ENCODE measurements around the gene RFX2. TPM values are rescaled to one million over a fixed set of nuclear protein-coding genes. Genes with fewer than 3 reads are reported as not detected.

Gene RFX2
- total RNA-seq, 1 experiment from 2014 or later: 4.6 TPM

DNA sequence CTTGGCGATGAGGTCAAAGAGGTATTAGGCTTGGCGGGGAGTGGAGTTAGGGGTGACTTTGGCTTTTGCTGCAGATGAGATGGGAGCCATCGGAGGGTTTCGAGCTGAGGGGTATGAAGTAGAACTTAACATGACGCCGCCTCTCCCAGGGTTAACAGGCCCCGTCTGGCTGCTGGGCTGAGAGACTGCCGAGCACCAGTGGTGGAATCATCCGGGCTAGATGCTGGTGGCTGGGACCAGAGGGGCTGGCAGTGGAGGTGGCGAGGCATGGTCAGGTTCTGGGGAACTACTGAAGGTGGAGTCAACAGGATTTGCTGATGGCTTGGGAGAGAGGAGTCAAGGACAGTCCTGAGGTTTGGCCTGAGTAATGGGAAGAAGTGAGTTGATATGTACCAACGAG is 4.9 kb downstream of the RFX2 start:
- Mint-ChIP-seq H3K27me3 (ENCODE audit: low read depth) (peaks cover 46% of the 10 kb centered on the region), H3K36me3 (no peaks in the 10 kb centered on the region), H3K4me1 (peaks cover 18% of the 10 kb centered on the region), H3K4me3 (no peak overlapping the region), H3K9me3 (no peaks in the 10 kb centered on the region), H3K27ac (no peak overlapping the region)
- DNase-seq (ENCODE audit: low spot score) (no peak), ATAC-seq (no peak)
- no peak for TF ChIP-seq NFATC4 (CRISPR knock-in tag; IDR thresholded peaks at IDR 0.05)
- no peak for TF ChIP-seq USF1 (CRISPR knock-in tag; IDR thresholded peaks at IDR 0.05)
- no peak for TF ChIP-seq MAX (CRISPR knock-in tag; IDR thresholded peaks at IDR 0.05)
- TF ChIP-seq TCF7 (CRISPR knock-in tag; IDR thresholded peaks at IDR 0.05; ENCODE audit: low read depth): no peak
- no peak for TF ChIP-seq TEAD4 (CRISPR knock-in tag; IDR thresholded peaks at IDR 0.05)
- TF ChIP-seq, protein P1, sequence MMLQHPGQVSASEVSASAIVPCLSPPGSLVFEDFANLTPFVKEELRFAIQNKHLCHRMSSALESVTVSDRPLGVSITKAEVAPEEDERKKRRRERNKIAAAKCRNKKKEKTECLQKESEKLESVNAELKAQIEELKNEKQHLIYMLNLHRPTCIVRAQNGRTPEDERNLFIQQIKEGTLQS (CRISPR knock-in tag; conservative IDR thresholded peaks at IDR 0.05): no peak
- TF ChIP-seq SOX15 (CRISPR knock-in tag; IDR thresholded peaks at IDR 0.05): no peak
- no peak for TF ChIP-seq NFE2L1 (CRISPR knock-in tag; IDR thresholded peaks at IDR 0.05)
- TF ChIP-seq ZNF532 (CRISPR knock-in tag; IDR thresholded peaks at IDR 0.05; ENCODE audit: borderline replicate concordance): no peak
- no peak for TF ChIP-seq TP53 (CRISPR knock-in tag; IDR thresholded peaks at IDR 0.05)
- TF ChIP-seq GRHL2 (CRISPR knock-in tag; IDR thresholded peaks at IDR 0.05; ENCODE audit: insufficient replicate concordance, severe bottlenecking): no peak
- no peak for TF ChIP-seq ZNF671 (CRISPR knock-in tag; IDR thresholded peaks at IDR 0.05)
- TF ChIP-seq NR3C1 (CRISPR knock-in tag; conservative IDR thresholded peaks at IDR 0.05; ENCODE audit: low read depth): no peak
- no peak for TF ChIP-seq E2F1 (CRISPR knock-in tag; IDR thresholded peaks at IDR 0.05)
- TF ChIP-seq ZNF219 (CRISPR knock-in tag; IDR thresholded peaks at IDR 0.05; ENCODE audit: borderline replicate concordance): no peak
- TF ChIP-seq JUN (CRISPR knock-in tag; IDR thresholded peaks at IDR 0.05): no peak
- TF ChIP-seq, protein P2, sequence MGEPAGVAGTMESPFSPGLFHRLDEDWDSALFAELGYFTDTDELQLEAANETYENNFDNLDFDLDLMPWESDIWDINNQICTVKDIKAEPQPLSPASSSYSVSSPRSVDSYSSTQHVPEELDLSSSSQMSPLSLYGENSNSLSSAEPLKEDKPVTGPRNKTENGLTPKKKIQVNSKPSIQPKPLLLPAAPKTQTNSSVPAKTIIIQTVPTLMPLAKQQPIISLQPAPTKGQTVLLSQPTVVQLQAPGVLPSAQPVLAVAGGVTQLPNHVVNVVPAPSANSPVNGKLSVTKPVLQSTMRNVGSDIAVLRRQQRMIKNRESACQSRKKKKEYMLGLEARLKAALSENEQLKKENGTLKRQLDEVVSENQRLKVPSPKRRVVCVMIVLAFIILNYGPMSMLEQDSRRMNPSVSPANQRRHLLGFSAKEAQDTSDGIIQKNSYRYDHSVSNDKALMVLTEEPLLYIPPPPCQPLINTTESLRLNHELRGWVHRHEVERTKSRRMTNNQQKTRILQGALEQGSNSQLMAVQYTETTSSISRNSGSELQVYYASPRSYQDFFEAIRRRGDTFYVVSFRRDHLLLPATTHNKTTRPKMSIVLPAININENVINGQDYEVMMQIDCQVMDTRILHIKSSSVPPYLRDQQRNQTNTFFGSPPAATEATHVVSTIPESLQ (CRISPR knock-in tag; IDR thresholded peaks at IDR 0.05): no peak
- TF ChIP-seq AFF4 (CRISPR knock-in tag; IDR thresholded peaks at IDR 0.05; ENCODE audit: borderline replicate concordance): no peak
- CTCF ChIA-PET: no interaction called here
- POLR2A ChIA-PET: no interaction called here

Data from WTC11 (cell line).